ENCODE results near the gene EPHA3.

The EPHA3 gene

DNA sequence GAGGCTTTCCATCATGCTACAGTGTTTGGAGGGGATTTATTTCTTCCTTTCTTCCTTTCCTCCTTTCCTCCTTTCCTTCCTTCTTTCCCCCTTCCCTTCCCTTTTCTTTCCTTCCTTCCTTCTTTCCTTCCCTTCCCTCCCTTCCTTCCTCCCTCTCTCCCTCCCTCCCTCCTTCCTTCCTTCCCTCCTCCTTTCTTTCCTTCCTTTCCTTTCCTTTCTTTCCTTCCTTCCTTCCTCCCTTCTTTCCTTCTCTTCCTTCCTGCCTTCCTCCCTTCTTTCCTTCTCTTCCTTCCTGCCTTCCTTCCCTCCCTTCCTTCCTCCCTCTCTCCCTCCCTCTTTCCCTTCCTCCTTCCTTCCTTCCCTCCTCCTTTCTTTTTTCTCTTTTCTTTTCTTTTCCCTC is 127.2 kb downstream of the EPHA3 start:
- no peak for DNase-seq

DNA sequence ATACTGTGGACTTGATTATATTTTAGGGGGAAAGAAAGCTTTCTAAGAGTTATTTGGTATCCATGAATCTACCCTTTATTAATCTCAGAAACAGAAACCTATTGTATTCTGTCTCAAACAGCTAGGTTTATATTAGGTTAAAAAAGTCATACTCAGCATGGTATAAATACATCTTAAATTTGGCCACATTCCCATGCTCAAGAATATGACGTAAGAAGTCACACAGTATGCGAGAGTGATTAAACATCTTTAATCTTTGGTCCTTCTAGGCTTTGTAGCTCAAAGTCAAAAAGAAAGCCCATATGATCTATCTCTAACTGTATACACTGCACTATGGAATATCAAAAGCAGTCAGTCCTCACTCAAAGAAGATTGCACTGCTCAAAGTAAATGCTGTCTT is 131.4 kb downstream of the EPHA3 start:
- DNase-seq = no peak

DNA sequence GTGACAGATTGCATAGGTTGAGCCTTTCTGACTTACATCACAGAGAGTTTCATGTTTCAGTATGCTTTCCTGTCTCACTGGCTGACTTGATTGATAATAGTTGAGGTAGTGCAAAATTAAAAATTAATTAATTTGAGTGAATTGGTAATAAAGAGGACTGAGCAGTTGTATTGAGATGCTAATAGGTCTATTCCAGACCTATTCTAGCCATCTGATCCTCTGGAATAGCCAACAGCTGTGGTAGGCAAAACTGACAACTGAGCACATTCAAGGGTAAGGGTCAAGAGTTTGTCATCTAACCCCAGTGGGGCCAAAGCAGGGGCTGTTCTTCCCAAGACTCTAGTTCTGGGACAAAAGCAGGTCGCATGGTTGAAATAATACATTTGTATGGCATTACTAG is 132.4 kb downstream of the EPHA3 start:
- no peak for DNase-seq

DNA sequence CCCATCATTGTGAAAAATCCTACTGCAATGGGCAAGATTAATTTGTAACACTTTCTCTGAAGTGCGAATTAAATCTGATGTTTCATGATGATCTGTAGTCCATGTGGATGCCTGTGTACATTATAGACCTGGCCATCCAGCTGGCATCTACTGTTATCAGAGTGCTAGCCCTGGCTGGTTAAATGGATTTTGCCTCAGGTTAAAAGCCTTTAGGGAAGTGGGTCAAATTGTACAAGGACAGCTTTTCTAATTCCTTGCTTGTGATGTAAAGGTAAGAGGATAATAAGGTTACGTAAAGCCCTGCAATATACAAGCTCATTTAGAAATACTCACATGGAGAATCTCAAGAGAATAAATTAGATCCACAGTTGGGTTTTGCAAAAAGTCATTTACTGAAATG is 138.2 kb downstream of the EPHA3 start:
- DNase-seq = no peak

DNA sequence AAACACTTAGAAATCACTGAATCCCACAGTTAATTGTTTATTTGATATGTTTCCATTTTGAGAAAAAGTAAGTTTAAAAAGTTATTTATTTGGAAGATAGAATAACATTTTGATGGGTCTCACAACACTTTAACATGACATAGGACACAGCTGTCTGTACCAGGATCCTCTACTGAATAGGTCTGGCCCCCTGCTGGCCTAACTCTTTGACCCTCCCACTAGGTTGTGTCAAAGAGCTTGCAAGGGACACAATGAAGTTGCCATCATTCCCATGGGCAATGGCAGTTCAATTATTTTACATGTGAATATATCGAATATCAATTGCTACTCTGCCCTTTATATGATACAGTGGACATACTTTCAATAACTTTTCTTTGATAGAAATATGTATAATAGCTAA is 138.9 kb downstream of the EPHA3 start:
- DNase-seq = no peak

DNA sequence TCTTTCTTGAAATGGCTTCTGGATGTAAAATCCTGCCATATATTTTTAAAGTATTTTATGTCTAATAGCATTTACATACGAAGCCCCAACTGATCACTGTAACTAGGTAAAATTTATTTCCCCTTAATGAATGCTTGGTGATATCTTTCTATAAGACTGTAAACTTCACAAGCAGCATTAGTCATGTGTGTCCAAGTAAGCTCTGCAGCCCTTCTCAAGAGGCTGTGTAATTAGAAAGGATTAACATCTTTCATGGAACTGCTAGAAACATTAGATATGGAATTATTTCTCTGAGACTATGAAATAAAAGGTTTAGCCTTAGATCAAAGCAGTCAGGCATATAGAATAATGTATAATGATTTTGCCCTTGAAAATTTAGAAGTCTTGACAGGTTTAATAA is 143.3 kb downstream of the EPHA3 start:
- DNase-seq = no peak

DNA sequence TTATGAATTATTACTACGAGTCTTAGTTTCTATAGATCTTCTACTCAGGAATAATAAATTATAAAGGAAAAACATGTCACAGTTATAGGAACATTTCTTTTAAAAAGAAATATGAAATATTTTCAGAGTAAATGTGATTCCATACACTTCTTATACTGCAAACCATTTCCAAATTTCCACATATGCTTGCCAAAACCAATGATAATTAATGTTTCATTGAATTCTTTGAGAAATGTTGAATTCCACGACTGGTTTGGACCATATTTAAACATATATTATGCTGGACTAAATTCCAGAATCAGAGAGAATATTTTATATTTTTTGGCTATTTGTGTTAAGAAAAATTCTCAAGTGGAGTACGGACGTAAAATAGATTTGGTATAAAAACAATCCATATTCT is 144.6 kb downstream of the EPHA3 start:
- no peak for DNase-seq

DNA sequence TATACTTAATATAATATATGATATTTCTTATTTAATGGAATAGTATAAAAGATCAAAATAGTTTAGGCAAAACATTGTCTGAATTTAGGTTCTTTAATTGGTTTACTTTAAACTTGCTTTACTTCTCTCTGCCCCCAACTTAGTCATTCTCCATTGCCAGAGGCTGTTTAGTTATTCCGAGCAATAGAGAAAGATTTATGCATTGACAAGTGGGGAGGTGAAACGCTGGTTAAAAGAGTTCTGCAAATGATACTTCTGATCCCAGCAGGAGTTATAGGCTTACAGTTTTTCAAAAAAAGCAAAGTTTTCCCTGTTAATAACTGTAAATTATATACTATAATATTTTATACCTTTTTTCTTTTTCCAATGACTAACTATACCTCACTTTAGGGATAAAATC is 145.4 kb downstream of the EPHA3 start:
- DNase-seq = no peak

DNA sequence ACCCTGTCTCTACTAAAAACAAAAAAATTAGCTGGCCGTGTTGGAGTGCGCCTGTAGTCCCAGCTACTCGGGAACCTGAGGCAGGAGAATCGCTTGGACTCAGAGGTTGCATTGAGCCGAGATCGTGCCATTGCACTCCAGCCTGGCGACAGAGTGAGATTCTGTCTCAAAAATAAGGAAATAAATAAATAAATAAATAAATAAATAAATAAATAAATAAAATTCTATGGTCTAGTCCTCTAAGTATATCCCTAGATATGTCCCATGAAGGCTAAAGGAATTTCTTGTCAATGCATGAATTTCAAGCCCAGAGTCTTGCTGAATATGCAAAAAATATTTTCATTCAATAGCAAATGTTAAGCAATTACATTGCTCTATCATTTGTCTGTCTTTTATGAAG is 149.0 kb downstream of the EPHA3 start:
- DNase-seq = no peak

DNA sequence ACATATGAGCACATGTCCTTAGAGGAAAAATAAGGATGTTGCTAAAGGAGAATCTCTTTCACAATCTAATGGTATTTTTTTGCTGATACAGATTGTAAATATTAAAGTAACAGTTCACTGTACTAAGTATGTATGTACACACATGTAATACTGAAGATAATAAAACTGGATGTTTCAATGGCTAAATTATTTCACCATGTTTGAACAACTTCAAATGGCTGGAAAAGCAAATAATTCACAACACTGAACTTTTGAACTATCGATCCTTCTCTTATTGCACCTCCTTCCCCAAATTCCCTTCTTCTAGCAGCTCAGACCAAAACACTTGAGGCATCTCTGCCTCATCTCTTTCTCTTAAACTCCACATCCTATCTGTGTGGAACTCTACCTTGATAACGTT is 149.5 kb downstream of the EPHA3 start:
- DNase-seq = no peak

DNA sequence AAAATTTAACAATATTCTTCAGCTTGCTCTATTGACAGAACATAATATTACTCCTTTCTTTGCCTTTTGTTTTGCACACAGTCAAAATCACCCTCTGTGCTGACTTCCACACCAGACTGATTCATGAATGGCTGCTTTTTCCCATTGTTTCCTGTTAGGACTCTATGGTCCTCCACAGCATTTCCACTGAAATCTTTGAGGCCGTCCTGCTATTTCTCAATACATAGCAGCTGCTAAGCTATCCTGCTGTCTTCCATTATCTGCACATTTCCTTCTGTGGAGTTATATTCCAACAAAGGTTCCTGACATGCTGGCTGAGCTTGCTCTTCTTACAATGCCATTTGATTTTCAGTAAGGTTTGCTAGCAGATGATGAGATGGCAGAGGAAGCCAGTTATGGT is 153.3 kb downstream of the EPHA3 start:
- no peak for DNase-seq

DNA sequence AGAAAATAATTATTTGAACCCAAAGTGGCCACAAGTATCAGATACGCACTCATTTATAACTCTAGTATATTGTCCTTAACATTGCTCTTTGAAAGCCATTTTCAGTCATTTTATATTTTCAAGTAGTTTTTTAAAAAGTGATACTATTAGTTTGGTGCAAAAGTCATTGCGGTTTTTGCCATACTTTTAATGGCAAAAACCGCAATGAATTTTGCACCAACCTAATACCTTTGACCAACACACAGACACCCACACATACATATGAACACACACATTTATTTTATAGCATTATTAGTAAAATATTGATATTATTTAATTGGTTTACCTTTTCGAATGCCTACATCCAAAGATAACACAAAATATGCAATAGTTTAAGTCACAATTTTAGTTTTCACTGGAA is 154.3 kb downstream of the EPHA3 start:
- DNase-seq = no peak

DNA sequence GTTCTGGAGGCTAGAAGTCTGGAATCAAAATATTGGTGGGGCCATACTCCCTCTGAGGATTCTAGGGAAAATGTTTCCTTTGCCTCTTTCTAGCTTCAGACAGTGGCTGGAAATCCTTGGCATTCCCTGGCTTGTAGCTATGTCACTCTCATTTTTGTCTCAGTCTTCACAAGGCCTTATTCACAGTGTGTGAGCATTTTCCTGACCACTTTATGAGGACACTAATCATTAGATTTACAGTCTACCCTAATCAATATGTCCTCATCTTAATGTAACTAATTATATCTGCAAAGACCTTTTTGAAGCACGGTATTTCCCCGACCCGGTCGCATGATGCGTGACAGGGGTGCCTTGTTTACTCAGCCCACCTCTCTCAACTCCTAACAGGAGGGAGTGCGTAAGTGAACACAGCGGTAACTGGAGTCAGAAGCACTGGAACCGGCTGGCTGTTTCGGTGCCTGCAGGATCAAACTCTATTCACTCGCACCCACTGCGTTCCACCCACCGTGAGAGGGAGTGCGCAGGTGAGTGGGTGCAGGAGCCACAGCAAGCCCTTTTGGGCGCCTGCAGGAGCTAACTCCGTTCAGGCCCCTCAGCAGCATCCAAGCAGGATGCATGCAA is 155.0 kb downstream of the EPHA3 start:
- no peak for DNase-seq

DNA sequence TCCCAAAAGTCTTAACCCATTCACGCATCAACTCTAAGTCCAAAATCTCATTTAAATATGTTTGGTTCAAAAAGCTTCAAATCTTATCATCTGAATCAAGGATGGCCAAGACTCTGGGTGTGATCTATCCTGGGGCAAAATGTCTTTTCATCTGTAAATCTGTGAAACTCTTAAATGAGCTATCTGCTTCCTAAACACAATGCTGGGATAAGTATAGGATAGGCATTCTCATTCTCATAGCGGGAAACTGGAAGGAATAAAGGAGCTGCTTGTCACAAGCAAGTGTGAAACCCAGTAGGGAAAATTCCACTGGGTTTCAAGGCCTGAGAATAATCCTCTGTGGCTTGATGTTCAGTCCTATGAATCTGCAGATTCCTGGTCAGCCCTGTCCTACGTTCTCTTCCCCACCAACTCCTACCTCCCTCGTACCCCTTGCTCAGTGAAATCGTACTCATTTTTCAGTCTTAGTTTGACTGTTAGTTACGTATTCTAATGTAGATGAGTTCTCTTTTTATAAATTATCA is 156.7 kb downstream of the EPHA3 start:
- DNase-seq = no peak

DNA sequence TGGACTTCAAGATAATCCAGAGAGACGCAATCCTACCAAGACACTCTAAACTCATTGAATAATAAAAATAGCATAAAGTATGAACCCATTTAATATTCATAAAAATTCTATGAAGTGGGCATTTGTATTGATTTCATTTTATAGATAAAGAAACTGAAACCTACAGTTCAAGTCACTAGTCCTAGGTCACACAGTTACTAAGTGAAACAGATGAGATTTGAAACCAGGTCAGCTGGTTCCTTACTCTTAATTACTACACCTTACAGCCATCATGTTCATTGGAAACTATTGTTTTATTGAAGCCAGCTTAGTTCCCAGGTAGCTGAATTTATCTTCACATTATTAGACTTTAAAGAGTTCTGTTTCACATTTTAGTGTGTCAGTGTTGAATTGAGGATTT is 158.7 kb downstream of the EPHA3 start:
- no peak for DNase-seq

DNA sequence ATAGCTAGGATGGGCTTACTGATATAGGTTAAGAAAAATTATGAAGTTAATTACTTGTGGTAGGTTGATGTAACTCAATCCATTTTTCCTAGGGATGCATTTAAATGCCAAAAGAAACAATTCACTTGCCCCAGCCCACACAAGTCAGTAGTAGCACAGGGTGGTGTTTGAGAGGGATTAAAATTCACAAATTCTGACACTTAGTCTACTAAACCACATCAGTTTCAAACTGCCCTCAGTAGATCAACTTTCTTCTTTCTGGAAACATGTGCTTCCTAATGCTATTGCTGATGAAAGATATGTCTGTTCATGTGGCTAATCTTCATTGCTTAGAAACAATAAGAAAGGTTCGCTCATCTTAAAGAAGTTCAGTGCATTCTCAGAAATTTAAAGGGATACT is 160.6 kb downstream of the EPHA3 start:
- DNase-seq = no peak

DNA sequence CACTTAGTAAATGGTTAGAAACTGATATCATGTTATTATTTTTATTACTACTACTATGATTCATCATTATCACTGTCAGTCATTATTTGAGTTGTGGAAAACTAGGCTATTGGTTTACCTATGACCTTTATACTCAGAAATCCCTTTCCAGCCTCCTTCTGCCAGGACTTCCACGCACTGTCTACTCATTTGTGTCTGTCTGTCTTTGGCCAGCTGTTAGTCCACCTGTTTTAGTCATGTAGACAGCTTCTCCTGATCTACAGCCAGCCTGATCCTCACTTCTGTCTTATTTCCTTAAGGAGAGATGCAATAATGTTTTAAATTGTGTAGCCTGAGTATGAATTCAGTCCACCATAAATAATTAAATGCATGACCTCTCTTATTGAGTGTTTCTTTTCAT is 162.8 kb downstream of the EPHA3 start:
- DNase-seq = no peak

DNA sequence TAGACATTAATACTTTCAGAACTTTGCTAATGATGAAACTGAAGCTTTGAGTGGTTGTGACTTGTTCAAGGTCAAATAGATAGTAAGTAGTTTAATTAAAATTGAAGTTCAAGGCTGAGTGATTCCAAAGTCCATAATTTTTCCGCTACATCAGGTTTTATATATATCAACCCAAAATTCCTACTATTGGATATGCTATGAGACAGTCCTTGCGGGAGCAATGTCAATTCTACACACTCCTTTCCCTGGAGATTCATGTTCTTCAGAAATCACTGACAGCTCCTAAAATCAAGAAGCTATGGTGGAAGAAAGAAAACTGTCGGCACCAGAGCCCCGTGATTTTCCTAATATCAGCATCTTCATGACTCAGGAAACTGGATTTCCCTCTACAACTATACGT is 167.6 kb downstream of the EPHA3 start:
- DNase-seq = no peak

DNA sequence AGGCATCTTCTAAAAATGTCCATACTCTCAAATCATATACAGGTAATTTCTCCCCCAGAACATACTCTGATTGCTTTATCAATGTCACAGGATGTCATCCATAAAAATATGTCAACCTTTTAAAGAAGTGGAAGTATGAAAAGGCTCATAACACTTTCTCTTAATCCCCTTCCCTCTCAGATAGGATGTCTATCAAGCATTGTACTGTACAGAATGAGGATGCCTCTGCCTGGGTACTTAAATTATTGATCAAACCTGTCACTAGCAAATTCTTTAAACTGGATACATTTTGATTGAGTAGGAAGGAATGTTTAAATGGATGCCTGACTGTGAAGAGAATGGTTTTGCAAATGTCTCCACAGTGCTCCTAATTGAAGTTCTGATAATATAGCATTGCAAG is 168.7 kb downstream of the EPHA3 start:
- DNase-seq = no peak

DNA sequence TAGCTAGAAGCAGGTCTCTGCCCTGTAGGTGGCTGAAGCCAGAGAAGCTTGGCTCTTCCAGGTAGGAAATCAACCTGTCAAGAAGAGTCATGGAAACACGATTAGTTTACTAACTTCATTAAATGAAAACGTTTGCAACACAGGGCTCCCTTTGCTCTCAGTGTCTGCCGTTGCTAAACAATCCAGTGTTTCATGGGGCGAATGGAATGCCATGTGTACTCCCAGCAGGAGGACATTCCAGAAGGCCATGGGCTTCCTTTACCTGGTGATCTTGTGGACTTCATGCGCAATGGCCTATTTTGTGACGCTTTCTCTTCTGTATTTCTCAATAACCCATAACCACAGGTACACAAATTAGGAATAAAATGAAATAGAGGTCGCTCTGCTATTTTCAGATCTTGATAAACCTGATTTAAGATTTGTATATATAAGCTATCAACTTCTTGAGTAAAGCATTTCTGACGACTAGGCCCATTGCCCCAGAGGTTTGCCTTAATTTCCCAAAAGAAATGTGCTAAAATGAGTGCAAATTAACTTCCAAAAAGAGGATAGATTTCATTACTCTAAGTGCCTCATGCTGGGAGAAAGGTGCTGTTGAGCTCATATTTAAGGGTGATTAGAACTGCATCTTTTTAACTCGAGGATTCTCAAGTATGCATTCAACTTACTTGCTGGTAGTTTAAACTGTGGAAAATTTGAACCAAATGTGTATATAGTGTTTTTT is 171.0 kb downstream of the EPHA3 start:
- DNase-seq = no peak

DNA sequence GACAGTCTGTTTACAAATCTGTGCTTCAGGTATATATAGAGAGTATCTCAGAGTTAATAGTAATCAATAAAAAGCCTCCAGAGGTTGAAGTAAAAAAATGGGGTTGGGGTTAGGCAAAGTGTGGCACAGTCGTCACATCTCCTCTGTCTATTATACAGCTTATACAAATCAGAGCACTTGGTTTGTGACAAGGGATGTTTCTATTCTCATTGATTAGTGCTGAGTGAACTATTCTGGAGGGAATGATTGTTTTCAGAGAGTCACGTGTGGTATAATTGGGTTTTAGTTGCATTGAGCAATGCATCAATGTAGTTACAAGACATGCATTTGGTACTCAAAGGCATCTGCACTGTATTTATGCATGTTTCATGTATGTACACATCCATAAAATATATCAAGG is 172.9 kb downstream of the EPHA3 start:
- DNase-seq = no peak

DNA sequence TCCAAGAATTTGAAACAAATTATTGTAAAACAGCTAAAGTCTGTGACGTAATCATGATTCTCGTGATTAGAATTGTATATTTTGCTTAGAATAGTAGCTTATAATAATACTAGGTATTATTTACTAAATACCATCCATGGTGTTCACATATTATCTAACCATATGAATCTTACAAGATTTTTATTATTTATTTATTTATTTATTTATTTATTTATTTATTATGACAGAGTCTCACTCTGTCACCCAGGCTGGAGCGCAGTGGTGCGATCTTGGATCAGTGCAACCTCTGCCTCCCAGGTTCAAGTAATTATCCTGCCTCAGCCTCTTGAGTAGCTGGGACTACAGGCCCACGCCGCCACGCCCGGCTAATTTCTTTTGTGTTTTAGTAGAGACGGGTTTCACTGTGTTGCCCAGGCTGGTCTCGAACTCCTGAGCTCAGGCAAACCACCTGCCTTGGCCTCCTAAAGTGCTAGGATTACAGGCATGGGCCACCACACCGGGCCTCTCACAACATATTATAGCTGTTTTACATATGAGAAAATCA is 173.5 kb downstream of the EPHA3 start:
- DNase-seq = no peak

DNA sequence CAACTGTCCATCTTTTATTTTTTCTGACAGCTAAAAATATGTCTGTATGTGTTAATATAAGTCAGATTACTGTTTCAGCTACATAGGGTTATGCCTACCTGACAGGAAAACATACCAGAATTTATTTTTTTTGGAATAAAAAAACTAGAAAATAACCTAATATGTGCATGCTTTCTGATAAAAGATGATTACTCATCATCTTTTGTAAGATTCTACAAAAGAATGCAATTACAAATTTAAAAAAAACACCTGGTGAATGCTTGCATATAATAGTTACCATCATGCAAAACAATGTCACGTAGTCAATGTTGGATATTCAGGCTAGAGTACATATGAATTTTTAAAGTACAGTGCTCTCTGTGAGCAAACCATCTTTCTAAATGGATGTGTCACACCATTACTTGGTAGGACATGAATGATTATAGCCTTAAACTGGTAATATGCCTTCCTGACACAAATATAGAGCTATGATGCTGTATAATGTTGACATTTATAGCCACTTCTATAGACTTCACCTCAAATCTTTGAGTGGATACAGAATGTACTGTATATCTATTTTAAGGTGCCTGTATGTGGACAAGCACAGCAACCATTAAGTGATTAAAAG is 180.6 kb downstream of the EPHA3 start:
- DNase-seq = no peak

DNA sequence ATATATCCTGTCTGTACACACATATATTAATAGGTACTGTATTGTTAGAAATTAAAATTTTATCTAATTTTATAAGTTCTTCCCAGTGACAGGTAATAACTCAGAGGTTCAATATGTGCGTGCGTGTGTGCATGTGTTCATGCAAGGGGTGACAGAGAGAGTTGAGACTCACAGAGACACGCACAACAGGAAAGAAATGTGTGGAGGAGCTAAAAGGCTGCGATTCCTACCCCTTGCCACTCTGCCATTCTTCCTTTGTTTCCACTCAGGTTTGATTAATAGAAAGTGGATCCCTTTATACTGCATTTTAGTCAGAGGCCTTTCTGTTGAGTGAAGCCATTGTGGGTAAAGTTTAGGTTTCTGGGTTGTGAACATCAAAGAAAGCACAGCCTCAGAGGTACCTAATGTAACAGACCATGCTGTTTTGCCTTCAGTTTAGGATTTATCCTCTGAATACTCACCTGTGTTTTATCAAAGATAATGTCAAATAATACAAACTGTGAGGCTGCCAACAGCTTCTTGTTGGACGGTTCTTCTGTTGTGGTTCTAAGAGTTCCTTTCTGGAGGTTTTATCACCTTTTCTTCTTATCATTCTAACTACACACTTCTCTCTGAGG is 182.3 kb downstream of the EPHA3 start:
- no peak for DNase-seq

Measured in activated T-cell treated with anti-CD3 and anti-CD28 coated beads, Interleukin-2, amount 50 U/mL, for 1 hour (primary cell).